NT2/D1 (cell line): ENCODE results near the gene CNKSR2.

Experiments used
- SUZ12 ChIP-seq: IDR thresholded peaks from 2 replicates; pipeline ENCODE4 v1.6.1; 2011; ENCODE audit not compliant: insufficient read length, insufficient read depth; ENCODE audit errors: extremely low read depth
- YY1 ChIP-seq: IDR thresholded peaks from 2 replicates; pipeline ENCODE4 v1.6.1; 2011; ENCODE audit not compliant: insufficient read length, insufficient read depth
- ZNF274 ChIP-seq: IDR thresholded peaks from 2 replicates; pipeline ENCODE4 v1.6.1; 2011; ENCODE audit warnings: mild to moderate bottlenecking, low read depth, low read length

DNA sequence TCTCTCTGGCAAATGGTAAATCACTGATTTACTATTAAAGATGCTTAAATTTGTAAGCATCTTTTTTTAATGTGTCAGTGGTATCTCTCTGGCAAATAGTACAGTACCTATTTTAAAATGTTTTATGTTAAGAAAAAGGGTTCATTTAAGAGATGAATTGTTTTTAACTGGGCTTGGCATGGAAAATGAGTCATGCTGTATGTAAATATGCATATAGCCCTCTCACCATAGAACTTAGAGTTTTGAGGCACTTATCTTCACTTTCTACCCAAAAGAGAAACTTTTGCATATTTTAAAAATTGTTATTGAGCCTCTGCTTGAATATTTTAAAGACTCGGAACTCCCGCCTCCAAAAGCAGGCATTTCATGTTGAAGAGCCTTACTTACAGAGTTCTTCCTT lies 246.0 kb downstream of the CNKSR2 start:
- TF ChIP-seq ZNF274 (no peak), SUZ12 (no peak), YY1 (no peak)
